Activated naive CD4-positive, alpha-beta T cell (primary cell): ENCODE results near the gene AASDHPPT.
A peak's percentile ranks its signal among the peaks of the same experiment; 100 is the strongest.
"Not testable (repeated sequence)": the region's sequence is repeated elsewhere in the genome, so short reads cannot be mapped to it uniquely, and the experiment has no call there.

Experiments used
- DNase-seq, 4 experiments: peaks; one replicate each; lab custom pipeline; 2025; lab: John Stamatoyannopoulos, UW

Gene AASDHPPT

GRCh38 chr11:106077609-106078455, at the start of gene AASDHPPT:
Gene AASDHPPT, plus strand, starts transcription at chr11:106077662. Its CDS starts 49 bp downstream, at chr11:106077711.
- DNase-seq: peak in 1 of 4 experiments; percentile 51

- no peak for DNase-seq
Measured at GRCh38 chr11:106030609-106031008, 46.9 kb upstream of the AASDHPPT start.

DNA sequence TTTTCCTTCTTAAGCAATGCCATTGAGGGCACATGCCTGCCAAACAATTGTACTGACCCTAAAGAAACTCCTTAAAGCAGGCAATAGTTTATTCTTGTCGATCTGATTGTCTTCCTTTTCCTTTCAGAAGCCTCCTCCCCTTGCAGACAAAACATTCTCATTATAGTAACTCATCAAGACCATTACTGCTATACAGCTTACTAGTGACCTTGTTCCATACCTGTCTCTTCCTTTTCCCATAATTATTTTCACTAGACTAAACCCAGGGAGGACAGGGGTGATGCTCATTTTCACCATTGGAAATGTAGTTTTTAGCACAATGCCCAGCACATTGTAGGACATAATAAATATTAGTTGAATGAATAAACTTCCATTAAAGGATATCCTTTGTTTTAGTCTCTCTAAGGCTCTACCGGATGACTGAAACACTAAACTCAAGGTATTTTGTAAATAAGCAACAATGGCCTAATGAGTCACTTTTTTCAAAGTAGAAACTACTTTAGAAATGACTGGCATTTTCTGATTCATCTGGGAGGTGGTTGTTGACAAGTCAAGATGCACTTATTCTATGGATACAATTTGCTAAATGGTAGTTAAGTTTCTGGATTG, 46.2 kb upstream of the AASDHPPT start:
- DNase-seq: no peak

DNA sequence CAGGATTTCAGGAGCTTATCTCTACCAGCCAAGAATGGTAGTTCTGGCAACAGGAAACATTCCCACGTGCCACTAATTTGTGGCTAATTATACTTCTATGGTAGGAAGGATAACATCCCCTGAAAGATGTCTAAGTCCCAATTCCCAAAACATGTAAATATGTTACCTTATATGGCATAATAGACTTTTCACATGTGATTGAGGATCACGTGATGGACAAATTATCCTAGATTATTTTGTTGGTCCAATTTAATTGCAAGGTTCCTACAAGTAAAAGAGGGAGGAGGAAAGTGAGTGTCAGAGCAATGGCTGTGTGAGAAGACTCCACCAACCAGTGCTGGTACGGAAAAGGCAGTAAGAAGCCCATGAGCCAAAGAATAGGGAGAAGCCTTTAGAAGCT, 45.5 kb upstream of the AASDHPPT start:
- no peak for DNase-seq

DNA sequence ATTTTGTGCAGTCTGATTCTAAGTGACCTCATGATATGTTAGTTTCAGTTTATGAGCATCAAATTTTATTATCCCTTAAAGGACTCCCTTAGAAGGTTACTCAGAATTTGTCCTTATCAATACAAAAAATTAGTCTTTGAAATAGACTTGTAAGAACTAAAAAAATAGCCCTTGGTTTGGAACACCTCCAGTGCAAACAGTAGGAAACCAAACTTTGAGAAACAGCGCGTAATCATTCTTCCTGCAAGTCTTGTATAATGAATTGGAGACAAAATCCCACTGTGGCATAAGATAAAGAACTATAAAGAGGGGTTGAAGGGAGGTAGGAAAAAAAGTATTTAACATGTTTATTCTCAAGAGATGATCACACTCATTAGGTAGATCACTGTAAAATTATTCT, 44.6 kb upstream of the AASDHPPT start:
- no peak for DNase-seq

DNA sequence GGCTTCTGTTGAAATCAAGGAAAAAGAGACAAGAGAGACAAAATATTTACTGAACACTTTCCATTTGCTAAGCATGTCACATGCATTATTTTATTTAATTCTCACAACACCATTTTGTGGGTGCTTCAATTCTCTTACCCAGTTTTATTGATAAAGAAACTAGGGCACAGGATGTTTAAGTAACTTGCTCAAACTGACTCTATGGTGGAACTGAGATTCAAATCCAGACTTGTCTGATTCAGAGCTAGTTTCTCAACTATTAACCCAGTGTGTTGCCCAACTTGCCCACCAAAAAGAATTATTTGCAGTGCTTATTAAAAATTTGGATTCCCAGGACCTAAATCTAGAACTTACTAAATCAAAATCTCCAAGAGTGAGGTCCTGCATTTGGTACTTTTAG, 33.9 kb upstream of the AASDHPPT start:
- no peak for DNase-seq

DNA sequence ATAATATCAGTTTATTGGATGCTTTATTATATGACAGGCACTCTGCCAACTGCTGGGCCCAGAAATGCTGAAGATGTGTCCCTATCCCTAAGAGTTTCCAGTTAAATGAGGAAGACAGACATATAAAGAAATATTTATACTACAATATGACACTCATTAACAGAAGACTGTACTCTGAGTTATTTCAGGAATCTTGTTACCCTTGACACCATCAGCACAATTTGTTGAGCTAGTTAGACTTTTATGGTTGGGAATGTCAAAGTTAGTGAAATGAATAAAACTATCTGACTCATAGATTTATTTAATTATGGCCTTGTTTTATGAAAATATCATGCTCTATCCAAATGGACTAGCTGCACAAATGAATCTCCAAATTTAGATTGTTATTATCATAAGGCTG, 29.8 kb upstream of the AASDHPPT start:
- no peak for DNase-seq

DNA sequence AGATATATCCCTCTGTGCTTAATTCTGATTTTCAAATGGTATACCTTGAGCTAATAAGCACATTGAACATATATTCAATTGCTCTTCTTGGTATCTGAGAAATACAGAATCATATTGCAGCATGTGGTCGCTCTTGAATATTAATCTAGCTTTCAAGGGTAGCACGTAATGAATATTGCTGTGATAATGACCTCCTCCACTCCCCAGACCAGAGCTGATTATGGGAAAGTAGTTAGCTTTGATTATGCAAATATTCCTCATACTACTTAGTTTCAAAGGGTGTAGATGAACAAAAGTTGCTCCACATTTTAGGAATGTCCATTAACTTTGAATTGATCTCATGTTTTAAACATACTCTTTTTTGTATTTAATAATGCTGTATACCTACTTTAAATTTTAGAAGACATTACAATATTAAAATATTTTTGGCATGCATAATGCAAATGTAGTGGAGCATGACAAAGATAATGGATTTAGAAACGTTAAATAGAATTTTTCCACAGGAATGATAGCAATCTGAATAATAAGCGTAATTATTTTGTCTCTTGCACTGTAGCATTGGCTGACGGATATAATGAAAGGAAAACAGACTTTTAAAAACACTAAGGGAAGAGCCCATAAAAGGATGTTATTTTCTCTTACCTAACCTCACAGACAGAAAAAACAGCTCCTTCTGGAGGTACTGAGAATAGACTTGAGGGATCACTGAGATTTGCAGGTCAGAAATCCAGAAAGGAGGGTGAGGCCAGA, 27.6 kb upstream of the AASDHPPT start:
- DNase-seq: no peak

DNA sequence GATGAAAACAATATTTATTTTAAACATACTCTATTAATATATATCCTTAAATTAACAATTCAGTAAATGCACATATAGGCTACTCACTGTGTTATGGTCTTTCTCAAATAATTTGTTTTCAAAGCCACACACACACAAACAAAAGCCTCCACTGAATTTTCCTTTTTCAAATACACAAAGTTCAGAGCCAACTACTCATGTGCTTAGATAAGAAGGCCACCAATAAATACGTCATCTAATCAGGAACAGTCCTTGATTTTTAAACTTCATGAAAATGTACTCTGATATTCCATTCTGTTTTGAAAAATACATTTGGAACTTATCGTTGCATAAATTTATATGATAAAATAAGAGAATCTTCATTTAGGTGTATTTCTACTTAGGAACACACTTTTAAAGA, 26.4 kb upstream of the AASDHPPT start:
- DNase-seq: no peak

DNA sequence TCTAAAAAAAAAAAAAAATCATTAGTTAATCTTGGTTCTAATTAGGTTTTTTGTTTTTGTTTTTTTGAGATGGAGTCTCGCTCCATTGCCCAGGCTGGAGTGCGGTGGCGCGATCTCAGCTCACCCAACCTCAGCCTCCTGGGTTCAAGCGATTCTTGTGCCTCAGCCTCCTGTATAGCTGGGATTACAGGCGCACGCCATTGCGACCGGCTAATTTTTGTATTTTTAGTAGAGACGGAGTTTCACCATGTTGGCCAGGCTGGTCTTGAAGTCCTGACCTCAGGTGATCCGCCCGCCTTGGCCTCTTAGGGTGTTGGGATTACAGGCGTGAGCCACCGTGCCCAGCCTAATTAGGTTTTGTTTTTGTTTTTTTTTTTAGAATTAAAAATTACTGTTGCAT, 19.1 kb upstream of the AASDHPPT start:
- DNase-seq: not testable (repeated sequence)

GRCh38 chr11:106059617-106060016, 17.8 kb upstream of the AASDHPPT start:
- no peak for DNase-seq

GRCh38 chr11:106061249-106061784, 16.1 kb upstream of the AASDHPPT start:
- DNase-seq: no peak

DNA sequence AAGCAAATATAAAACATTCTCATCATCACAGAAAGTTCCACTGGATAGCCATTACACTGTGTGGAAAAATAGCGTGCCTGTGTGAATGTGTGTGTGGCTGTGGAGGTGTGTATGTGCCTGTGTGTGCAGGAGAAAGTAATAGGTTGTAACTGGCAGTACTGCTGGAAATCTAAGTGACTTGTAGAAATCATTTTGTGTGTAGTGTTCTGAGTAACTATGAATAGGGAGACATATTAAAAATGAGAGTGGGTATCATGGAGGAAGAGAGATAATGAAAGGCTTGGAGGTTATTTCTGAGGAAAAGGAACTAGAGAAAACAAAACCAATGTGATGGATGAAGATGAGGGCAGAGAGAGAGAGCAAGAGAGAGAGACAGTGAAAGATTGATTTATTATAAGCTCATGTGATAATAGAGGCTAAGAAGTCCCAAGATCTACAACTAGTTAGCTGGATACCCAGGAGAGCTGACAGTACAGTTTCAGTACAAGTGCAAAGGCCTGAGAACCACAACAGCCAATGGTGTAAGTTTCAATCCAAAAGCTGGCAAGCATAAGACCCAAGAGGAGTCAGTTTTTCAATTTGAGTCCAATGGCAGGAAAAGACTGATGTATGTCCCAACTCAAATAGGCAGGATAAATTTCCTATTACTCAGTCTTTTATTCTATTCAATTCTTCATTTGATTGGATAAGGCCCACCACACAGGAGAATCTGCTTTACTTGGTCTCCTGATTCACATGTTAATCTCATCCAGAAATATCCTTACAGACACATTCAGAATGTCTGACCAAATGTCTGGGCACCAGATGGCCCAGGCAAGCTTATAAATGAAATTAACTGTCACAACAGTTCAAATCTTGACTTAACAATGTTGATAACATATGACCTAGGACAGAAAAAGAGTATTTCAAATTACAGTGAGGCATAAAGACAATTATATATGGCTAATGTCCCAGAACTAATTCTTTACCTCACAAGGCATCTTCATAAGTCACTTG, 15.2 kb upstream of the AASDHPPT start:
- no peak for DNase-seq

DNA sequence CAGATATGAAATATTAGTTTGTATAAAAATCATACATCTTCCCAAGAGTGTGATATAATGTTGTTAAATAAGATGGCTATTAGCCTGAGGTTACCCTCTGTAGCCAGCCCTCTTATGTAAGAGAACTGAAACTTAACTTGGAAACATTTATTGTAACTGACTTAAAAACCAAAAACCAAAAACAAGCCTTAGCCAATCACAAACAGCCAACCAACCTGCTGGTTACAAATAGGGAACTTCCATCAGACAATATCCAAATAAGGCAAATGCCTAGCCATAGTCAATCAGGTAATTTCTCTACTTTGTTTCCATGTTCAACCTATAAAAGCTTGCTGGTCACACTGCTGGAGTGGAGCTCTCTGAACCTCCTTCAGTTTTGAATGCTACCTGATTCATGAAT, 14.5 kb upstream of the AASDHPPT start:
- no peak for DNase-seq

GRCh38 chr11:106070606-106071005, 6.9 kb upstream of the AASDHPPT start:
- no peak for DNase-seq

DNA sequence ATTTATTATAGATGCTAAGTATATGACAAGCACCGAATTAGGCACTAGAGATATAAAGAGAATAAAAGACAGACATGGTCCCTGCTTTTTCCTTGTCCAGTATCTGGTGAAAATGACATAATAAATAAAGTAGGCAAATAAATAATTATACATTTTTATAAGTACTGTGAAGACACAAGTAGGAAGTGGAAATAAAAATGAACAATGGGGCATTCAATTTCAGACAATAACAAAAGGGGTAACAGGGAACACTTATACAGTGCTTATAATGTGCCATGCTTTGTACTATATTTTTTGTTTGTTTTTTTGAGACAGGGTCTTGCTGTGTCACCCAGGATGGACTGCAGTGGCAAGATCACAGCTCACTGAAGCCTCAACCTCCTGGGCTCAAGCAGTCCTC, 4.7 kb upstream of the AASDHPPT start:
- no peak for DNase-seq

GRCh38 chr11:106076171-106076918, 1.1 kb upstream of the AASDHPPT start:
- peak in 1 of 4 experiments; percentile 8 for DNase-seq

DNA sequence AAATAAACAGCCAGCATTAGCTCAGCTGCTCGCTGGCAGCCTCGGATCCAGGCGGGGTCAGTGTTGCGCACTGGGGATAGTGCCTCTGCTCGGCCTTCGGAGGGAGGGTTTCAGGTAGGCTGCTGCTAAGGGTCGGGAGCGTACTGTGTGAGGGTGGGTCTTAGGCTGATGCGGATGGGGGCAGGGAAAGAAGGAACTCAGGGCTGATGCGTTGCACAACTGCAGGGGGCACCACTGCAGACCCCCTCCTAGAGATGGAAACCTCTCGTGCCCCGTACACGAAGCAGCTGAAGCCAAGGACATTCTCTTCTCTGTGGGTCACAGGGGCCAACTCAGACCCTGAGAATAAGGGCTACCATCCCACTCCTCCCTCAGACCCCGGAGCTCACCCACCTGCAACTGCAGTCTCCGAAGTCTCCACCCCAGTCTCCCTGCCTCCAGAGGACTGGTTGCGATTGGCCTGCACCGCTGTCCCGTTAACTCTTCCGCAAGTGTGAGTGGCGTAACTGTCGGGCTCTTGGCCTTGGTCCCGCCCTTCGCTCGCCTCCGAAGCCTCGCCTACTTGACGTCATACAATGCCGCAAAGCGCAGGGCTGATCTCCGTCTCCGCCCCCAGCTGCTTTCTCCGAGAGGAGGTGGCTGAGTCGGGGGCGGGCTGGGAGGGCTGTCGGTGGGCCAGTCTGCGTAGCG, 398 bp upstream of the AASDHPPT start, which contains the start of gene KBTBD3:
Gene KBTBD3 (minus strand): TSS at position 429 of the 690 bp plus-strand sequence. CDS start 18,250 bp downstream, outside the sequence.
- DNase-seq: peak; percentile 86 to 96 (median 92)

- DNase-seq: no peak
Measured at GRCh38 chr11:106082096-106082495, 4.6 kb downstream of the AASDHPPT start.

- DNase-seq: no peak
Measured at GRCh38 chr11:106086135-106086534, 8.7 kb downstream of the AASDHPPT start.
